NCI-H345 (cell line): ENCODE results near the gene PLCB2.

ENCODE experiments used
- DNase-seq: peaks from one replicate; lab custom pipeline; 2025; lab: John Stamatoyannopoulos, UW

Gene PLCB2

GRCh38 chr15:40250771-40251483, 56.8 kb downstream of the PLCB2 start:
- DNase-seq = no peak

GRCh38 chr15:40250304-40250656, 57.5 kb downstream of the PLCB2 start:
- DNase-seq = no peak

DNA sequence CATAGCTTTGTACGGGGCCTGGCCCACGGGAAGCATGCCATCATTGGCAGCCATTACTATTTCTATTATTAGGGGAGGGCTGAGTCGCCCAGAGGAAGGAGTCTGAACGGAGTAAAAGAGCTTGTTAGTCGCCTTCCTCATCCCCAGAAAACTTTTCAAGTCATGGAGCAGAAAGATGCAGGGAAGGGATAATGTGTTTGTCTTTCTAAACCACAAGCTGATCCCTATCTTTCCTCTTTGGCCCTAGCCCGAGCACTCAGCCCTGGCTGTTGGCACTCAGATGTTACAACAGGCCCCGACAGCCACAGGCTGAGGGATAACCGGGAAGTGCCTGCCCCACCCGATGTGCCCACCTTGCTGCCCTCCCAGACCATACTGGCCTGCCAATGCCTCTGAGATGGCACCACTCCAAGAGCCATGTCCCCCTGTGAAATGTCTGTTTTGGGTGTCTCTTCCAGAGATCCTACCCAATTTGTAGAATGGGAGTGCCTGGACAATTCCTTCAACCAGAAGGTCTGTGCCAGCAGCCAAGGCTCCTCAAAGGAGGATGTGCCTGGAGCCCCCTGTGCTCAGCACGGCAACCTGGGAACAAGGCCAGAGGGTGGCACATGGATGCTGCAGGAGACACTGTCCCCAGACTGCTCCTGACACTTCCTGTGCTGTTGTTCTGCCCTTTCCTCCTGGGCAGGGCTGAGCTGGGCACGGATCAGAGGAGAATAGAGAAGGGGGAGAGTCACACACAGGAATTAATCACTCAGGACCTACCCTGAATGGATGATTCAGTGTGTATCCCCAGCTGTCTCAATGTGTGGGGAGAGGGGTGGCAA, 58.0 kb downstream of the PLCB2 start:
- DNase-seq = no peak

DNA sequence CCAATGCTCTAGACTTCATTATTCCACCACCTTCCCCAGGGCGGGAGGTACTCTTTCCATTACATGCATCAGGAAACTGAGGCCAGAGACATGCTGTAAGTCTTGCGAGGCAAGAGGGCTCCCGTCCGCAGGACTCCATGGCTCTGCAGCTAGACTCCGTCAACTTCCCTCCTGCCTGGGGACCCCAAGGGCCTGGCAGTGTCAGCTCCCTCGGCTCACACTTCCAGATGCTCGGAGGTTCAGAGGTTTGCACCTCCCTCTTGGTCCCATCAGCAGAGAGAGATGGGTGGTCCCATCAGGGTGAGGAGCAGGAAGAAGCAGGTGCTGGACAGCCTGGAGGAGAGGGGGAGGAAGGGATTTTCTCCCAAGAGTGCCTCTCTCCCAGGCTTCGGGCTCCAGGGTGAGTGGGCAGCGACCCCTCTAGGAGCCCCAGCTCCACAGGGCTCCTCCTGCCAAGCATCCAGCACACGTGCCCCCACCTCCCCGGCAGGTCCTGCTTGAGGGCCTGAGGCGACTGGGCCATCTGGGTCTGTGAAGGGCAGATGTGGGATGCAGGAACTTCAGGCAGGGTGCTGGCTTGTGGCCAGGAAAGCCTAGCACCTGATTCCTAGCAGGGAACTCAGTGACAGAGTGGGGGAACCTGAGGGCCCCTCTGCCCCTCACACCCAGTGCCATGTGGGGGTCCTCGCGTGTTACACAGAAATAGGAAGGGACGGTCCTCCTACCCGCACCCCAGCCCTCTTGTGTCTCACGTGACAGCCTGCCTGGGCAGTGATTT, 59.5 kb downstream of the PLCB2 start:
- DNase-seq = no peak

DNA sequence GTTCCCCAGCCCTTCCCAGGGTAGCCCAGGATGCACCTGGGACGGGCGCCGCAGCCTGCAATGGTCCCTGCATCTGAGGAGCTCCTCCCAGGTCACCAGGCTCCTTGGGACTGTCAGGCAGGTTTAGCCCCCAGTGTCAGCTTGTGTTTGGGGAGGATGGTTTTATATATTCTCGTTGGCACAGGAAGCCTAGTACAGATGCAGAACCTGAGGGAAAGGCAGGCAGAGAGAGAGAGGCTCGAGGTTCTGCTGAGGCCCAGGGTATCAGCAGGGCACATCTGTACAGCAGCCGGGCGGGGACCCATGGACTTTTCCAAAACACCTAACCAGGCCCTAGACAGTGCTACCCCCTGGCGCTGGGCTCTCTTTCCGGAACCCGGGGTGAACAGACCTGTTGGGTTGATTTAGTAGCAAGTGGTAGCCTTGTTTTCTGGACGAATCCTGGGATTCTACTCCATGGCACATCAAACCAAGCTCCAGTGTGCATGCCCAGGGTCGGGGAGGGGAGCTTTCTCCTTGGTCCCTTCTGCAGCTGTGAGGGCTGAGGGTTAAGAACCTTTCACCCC, 60.2 kb downstream of the PLCB2 start:
- no peak for DNase-seq

- DNase-seq = no peak
Observed at GRCh38 chr15:40246496-40247280, 61.0 kb downstream of the PLCB2 start.

DNA sequence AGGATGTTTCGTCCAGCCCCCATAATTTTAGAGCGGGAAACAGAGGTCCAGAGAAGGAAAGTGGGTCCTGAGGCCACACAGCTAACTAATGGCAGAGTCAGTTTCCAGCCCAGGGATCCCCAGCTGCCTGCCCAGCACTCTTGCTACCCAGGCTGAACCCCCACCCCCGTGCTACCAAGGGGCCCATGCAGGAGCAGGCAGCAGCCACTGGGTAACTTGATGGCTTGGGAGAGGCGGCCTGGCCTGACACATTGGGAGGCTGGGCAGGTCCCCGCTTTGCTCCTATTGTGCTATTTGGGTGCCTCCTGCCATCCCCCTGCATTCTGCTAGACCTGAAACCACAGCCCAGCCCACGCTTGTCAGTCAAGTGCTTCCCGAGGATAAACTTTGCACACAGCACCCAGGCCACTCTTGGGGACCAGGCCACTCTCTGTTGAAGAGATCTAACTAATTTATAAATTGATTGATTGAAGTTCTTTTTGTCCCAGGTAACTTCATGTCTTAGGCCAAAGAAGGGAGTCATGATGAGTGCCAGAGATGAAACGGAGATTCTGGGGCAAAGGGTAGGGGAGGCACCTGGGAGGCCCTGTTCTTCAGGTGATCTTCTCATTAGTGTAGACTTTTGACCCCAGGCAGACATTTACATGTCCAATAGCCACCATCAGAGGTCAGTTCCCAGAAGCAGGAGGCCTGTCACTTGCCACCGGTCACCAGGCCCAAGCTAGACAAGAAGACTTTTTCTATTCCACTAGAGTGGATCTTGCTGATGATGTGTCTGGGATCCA, 61.9 kb downstream of the PLCB2 start:
- DNase-seq = no peak

- no peak for DNase-seq
Observed at GRCh38 chr15:40244961-40245523, 62.7 kb downstream of the PLCB2 start.

DNA sequence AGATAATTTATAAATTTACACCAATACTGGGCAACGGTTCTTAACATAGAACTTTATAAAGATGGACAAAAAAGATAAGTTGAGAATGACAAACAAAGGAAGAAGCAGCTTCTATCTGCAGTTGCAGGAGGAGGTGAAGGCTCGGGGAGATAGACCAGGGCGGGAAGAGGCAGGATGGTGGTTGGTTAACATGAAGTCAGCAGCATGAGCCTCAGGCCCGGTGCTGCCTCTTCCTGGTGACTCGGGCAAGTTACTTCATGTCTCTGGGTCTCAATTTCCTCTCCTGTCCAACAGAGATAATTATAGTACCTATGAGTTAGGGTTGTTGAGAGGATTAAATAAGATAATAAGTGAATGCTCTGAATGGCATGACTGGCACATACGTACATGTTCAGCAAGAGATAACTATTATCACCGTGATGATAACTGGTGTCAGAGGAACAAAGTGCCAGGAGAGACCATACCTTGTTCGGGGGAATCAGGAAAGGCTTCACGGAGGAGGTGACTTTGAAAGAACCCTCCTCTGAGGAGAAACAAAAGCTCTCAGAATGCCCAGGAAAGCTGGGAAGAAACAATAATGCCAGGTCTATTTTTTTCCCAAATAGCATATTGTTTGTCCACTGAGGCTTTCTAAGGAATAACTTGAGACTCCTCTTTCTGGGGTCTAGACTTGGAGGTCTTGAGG, 64.5 kb downstream of the PLCB2 start:
- DNase-seq = no peak

DNA sequence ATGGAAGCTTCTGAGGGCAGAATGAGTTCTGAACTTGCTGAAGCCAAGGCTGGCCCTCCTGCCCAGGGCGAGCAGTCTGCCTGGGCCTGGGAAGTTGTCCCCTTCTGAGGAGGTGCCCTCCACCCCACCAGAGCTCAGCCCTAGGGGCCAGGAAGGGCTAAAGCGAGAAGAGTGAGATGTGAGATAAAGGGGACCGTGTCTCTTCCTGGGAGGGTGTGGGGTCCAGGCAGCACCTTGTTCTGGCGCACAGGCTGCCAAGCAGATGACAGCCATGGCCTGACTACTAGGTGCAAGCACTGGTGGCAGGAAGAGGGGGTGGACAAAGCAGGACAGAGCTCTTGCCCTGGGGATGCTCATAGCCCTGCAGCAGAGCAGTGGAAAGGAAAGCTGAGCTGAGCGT, 65.1 kb downstream of the PLCB2 start:
- DNase-seq = no peak

GRCh38 chr15:40242213-40242599, 65.5 kb downstream of the PLCB2 start:
- no peak for DNase-seq

- DNase-seq = no peak
Observed at GRCh38 chr15:40241269-40242212, 66.2 kb downstream of the PLCB2 start.

- DNase-seq = no peak
Observed at GRCh38 chr15:40240619-40241221, 67.0 kb downstream of the PLCB2 start.

DNA sequence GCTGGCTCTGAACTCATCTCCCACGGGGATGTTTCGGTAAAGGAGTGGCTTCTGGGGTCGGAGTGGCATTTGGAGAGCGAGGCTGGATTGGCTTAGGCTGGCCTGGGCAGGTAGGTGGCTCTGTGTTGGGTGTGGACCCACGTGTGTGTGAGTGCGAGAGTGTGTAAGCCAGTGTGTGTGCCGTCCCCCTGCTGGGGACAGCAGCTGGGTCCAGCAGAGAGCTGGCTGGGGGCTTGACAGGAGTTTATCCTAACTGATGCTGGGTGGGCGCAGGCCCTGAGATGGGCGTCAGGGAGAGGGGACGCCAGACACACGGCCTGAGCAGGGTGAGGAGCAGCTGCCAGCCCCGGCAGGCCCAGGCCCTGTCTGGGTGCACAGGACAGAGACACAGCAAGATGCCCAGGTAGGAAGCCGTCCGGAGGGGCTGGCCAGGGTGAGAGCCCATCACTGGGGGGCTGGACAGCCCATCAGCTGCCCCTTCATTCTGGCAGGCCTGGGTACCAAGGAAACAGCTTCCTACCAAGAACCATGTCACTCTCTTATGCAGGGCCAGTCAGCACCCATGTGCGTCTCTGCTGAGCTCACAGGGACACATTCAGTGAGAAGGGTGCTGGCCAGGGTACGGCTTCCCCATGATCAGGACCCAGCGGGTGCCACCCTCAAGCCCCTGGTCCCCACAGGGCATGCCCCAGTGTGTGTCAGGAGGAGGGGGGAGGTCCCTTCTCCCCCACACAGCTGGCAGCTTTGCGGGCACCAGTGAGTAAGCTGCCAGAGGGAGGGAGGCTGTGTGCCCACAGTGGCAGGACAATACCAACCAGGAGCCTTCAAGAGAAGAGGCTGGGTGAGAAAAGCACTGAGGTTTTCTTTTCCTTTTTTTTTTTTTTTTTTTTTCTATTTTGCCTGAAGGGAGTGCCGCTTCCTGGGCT, 67.8 kb downstream of the PLCB2 start:
- no peak for DNase-seq

DNA sequence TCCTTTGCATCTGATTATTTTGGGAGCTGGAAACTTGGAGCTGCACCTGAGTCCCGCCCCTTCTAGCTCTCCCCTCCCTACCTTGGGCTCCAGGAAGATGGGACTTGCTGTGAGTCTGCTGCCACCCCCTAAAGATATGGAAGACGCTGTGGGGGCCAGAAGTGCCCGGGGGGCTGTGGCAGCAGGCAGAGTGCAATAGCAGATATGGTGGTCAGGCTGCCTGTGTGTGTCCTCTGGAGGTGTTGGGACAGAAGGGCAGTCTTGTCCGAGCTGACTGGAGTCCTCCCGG, 68.4 kb downstream of the PLCB2 start:
- DNase-seq = no peak

GRCh38 chr15:40238532-40239403, 69.0 kb downstream of the PLCB2 start, which contains the start of gene PAK6:
PAK6 (plus strand) TSS chr15:40239063; CDS start chr15:40264786, 25,723 bp downstream.
- DNase-seq = peak; percentile 37
